Esophagus squamous epithelium (tissue), 5 donors: ENCODE results near the gene ATP11A. TPM values are rescaled to one million over a fixed set of nuclear protein-coding genes. Genes with fewer than 3 reads are reported as not detected.

Experiments used
- DNase-seq: peaks from one replicate; lab custom pipeline; 2025; lab: John Stamatoyannopoulos, UW
- H3K27ac ChIP-seq, 4 donors: fragments of 200-600 bp; sonication (generic); one replicate each; pipeline ENCODE4 v1.5.1; 2016 to 2019; ENCODE audit warnings: mild to moderate bottlenecking in 1 of 4
- H3K27me3 ChIP-seq, 4 donors: fragments of 200-600 bp; sonication (generic); 1 replicate in 3 of 4; 2 replicates in 1 of 4; pipeline versions ENCODE4 v1.5.1 to v1.6.0; 2017 to 2021; ENCODE audit warnings: antibody characterized with exemption in 1 of 4
- H3K36me3 ChIP-seq, 3 donors: fragments of 200-600 bp; sonication (generic); one replicate each; pipeline ENCODE4 v1.5.1; 2016 to 2019
- H3K4me1 ChIP-seq, 3 donors: fragments of 200-600 bp; sonication (generic); one replicate each; pipeline ENCODE4 v1.5.1; 2017 to 2019
- H3K4me3 ChIP-seq, 4 donors: fragments of 200-600 bp; sonication (generic); 1 replicate in 3 of 4; 2 replicates in 1 of 4; pipeline ENCODE4 v1.5.1; 2016 to 2019; ENCODE audit warnings: mild to moderate bottlenecking in 2 of 4, moderate library complexity in 1 of 4
- H3K9me3 ChIP-seq, 3 donors: fragments of 200-600 bp; sonication (generic); one replicate each; pipeline ENCODE4 v1.5.1; 2016 to 2019
- CTCF ChIP-seq, 6 experiments: fragments of 450-650 bp in 4 of 6; fragments of 200-600 bp in 2 of 6; sonication (generic) in 2 of 6; IDR thresholded peaks; one replicate each; pipeline ENCODE4 v1.5.1; 2016 to 2019; ENCODE audit warnings: antibody characterized with exemption in 6 of 6, mild to moderate bottlenecking in 4 of 6, moderate library complexity in 4 of 6
- POLR2A ChIP-seq, 4 donors: fragments of 450-650 bp; IDR thresholded peaks; one replicate each; pipeline ENCODE4 v1.6.1; 2017; ENCODE audit warnings: antibody characterized with exemption in 4 of 4, mild to moderate bottlenecking in 4 of 4, moderate library complexity in 3 of 4
- WGBS, 2 donors: methylation state at CpG; one replicate each; pipeline ENCODE4 v1.1.5; 2018; 5-methylcytosine and 5-hydroxymethylcytosine counted together
- intact Hi-C: fragments of 100-400 bp; cut with DNase I; formaldehyde crosslinking; loops from one replicate; pipeline ENCODE4 v1.15.0; 2022
- total RNA-seq, 4 donors: library from RNA; depleted of rRNA; stranded (reverse); fragments of >200 nt; gene quantifications; one replicate each; pipeline ENCODE4 v1.1.0, GENCODE V29; 2016
- donor health status: DM: yes; HTN: yes; CAD: no.

The ATP11A gene
- total RNA-seq, 4 donors from 2014 or later, result 9.6 to 20.0 (median 16.1) TPM

GRCh38 chr13:112907286-112907685 lies 217.4 kb downstream of the ATP11A start:
- peaks cover 0 to 5% (median 0%) of the 10 kb centered on the region in 3 donors for H3K4me1 ChIP-seq
- intact Hi-C loops, result no loop called here
- no peak overlapping the region for H3K27ac ChIP-seq
- no peak overlapping the region for H3K4me3 ChIP-seq
- no peak for DNase-seq
- peaks cover 0 to 47% (median 0%) of the 10 kb centered on the region in 4 donors for H3K27me3 ChIP-seq
- WGBS, 2 donors, result 84 to 90% methylated on average over 8 of the region's 8 CpGs
- TF ChIP-seq CTCF (IDR thresholded peaks at IDR 0.05) (no peak), POLR2A (IDR thresholded peaks at IDR 0.05) (no peak)
- H3K36me3 ChIP-seq, result no peaks in the 10 kb centered on the region
- H3K9me3 ChIP-seq, result peaks cover 0 to 6% (median 0%) of the 10 kb centered on the region in 3 donors

- H3K9me3 ChIP-seq, result peaks cover 0 to 6% (median 0%) of the 10 kb centered on the region in 3 donors
- no peak for DNase-seq
- H3K4me3 ChIP-seq, result no peak overlapping the region
- intact Hi-C loops, result no loop called here
- H3K36me3 ChIP-seq, result no peaks in the 10 kb centered on the region
- H3K27me3 ChIP-seq, result peaks cover 0 to 47% (median 0%) of the 10 kb centered on the region in 4 donors
- H3K4me1 ChIP-seq, result peaks cover 0 to 5% (median 0%) of the 10 kb centered on the region in 3 donors
- whole genome bisulfite sequencing, 2 donors, result 50 to 63% methylated on average over 4 of the region's 6 CpGs
- no peak overlapping the region for H3K27ac ChIP-seq
- TF ChIP-seq CTCF (IDR thresholded peaks at IDR 0.05) (no peak), POLR2A (IDR thresholded peaks at IDR 0.05) (no peak)
Observed at GRCh38 chr13:112907871-112908331, 218.1 kb downstream of the ATP11A start.

GRCh38 chr13:112908342-112908741 lies 218.5 kb downstream of the ATP11A start:
- no peaks in the 10 kb centered on the region for H3K36me3 ChIP-seq
- H3K4me1 ChIP-seq, result peaks cover 0 to 5% (median 0%) of the 10 kb centered on the region in 3 donors
- DNase-seq, result no peak
- H3K4me3 ChIP-seq, result no peak overlapping the region
- no peak overlapping the region for H3K27ac ChIP-seq
- TF ChIP-seq POLR2A (IDR thresholded peaks at IDR 0.05) (no peak), CTCF (IDR thresholded peaks at IDR 0.05) (no peak)
- 64 to 69% methylated on average over 5 of the region's 5 CpGs for WGBS, 2 donors
- intact Hi-C loops, result no loop called here
- peaks cover 0 to 47% (median 0%) of the 10 kb centered on the region in 4 donors for H3K27me3 ChIP-seq
- peaks cover 0 to 6% (median 0%) of the 10 kb centered on the region in 3 donors for H3K9me3 ChIP-seq

GRCh38 chr13:112910016-112910415 lies 220.2 kb downstream of the ATP11A start:
- 67 to 72% methylated on average over 4 of the region's 4 CpGs for WGBS, 2 donors
- H3K9me3 ChIP-seq, result no peaks in the 10 kb centered on the region

More at GRCh38 chr13:112910016-112910415, 220.2 kb downstream of the ATP11A start:
- Histone ChIP-seq H3K4me3 (no peak overlapping the region), H3K4me1 (peaks cover 0 to 5% (median 0%) of the 10 kb centered on the region in 3 donors), H3K27ac (no peak overlapping the region), H3K27me3 (peaks cover 0 to 57% (median 0%) of the 10 kb centered on the region in 4 donors), H3K36me3 (no peaks in the 10 kb centered on the region)
- no peak for DNase-seq
- intact Hi-C loops, result no loop called here
- no peak for TF ChIP-seq POLR2A (IDR thresholded peaks at IDR 0.05)
- TF ChIP-seq CTCF (IDR thresholded peaks at IDR 0.05), result no peak
